NT2/D1 (cell line): ENCODE measurements around the gene EXOC3L1.

Experiments used
- DNase-seq: peaks from one replicate; pipeline ENCODE4 v3.0.0-alpha.2; 2011; ENCODE audit warnings: low read depth, low spot score
- H3K27me3 ChIP-seq: 2 replicates; pipeline ENCODE4 v1.6.0; 2011; ENCODE audit warnings: mild to moderate bottlenecking; ENCODE audit not compliant: insufficient read length, insufficient read depth
- H3K36me3 ChIP-seq: 2 replicates; pipeline ENCODE4 v1.6.1; 2011; ENCODE audit warnings: mild to moderate bottlenecking, low read length, mixed read lengths; ENCODE audit not compliant: insufficient read depth, insufficient read length
- H3K4me1 ChIP-seq: 2 replicates; pipeline ENCODE4 v1.5.1; 2011; ENCODE audit not compliant: insufficient read depth, insufficient read length
- H3K4me3 ChIP-seq: 2 replicates; pipeline ENCODE4 v1.5.1; 2011; ENCODE audit warnings: low read depth; ENCODE audit not compliant: insufficient read length
- H3K9ac ChIP-seq: 2 replicates; pipeline ENCODE4 v1.6.0; 2011; ENCODE audit warnings: low read depth; ENCODE audit not compliant: insufficient read length
- H3K9me3 ChIP-seq: 2 replicates; pipeline ENCODE4 v1.5.1; 2011; ENCODE audit warnings: mild to moderate bottlenecking, low read length; ENCODE audit not compliant: insufficient read depth
- SUZ12 ChIP-seq: IDR thresholded peaks from 2 replicates; pipeline ENCODE4 v1.6.1; 2011; ENCODE audit not compliant: insufficient read length, insufficient read depth; ENCODE audit errors: extremely low read depth
- YY1 ChIP-seq: IDR thresholded peaks from 2 replicates; pipeline ENCODE4 v1.6.1; 2011; ENCODE audit not compliant: insufficient read length, insufficient read depth
- ZNF274 ChIP-seq: IDR thresholded peaks from 2 replicates; pipeline ENCODE4 v1.6.1; 2011; ENCODE audit warnings: mild to moderate bottlenecking, low read depth, low read length

The EXOC3L1 gene

DNA sequence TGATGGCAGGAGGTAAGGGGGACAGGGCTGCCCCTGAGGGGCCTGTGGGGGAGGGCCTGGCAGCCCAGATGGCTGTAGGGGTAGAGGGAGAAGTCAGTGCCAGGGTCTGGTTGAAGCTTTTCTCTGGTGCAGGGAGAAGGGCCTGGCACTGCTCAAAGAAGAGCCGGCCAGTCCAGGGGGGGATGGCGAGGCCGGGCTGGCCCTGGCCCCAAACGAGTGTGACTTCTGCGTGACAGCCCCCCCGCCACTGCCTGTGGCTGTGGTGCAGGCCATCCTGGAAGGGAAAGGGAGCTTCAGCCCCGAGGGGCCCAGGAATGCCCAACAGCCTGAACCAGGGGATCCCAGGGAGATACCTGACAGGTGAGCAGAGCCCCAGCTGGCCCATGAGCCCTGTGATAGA lies 22.3 kb downstream of the EXOC3L1 start:
- Histone ChIP-seq H3K27me3 (peaks cover 82% of the 10 kb centered on the region), H3K9me3 (no peaks in the 10 kb centered on the region), H3K4me1 (peaks cover 12% of the 10 kb centered on the region), H3K9ac (no peak overlapping the region), H3K4me3 (no peak overlapping the region), H3K36me3 (no peaks in the 10 kb centered on the region)
- TF ChIP-seq YY1, result no peak
- TF ChIP-seq ZNF274, result no peak
- TF ChIP-seq SUZ12, result no peak
- no peak for DNase-seq

DNA sequence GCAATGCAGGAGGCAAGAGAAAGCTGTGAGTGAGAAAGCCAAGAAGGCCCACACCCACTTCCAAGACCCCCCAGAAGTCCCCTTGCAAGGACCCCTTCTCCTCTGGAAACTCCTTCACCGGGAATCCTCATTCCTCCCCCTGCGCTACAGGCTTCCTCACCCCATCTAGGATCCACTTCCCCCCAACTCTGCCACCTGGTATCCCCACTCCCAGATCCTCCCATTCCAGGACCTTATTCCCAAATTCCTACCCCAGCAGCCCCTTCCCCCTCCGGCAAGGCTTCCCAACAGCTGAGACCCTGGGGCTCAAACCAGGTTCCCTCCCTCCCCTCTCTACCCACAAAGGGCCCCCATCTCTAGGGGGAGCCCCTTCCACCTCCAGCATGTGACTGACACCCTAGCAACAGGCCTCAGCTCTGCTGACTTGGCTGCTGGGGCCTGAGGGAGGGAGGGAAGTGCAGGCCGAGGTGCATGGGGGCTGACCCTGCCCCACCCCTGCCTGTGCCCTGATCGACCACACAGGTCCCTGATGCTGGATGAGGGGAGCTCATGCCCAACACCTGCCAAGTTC lies 23.3 kb downstream of the EXOC3L1 start:
- H3K36me3 ChIP-seq, result no peaks in the 10 kb centered on the region
- H3K9me3 ChIP-seq, result no peaks in the 10 kb centered on the region
- peaks cover 12% of the 10 kb centered on the region for H3K4me1 ChIP-seq
- peaks cover 82% of the 10 kb centered on the region for H3K27me3 ChIP-seq
- no peak for TF ChIP-seq SUZ12
- H3K4me3 ChIP-seq, result no peak overlapping the region
- no peak overlapping the region for H3K9ac ChIP-seq
- DNase-seq, result no peak

DNA sequence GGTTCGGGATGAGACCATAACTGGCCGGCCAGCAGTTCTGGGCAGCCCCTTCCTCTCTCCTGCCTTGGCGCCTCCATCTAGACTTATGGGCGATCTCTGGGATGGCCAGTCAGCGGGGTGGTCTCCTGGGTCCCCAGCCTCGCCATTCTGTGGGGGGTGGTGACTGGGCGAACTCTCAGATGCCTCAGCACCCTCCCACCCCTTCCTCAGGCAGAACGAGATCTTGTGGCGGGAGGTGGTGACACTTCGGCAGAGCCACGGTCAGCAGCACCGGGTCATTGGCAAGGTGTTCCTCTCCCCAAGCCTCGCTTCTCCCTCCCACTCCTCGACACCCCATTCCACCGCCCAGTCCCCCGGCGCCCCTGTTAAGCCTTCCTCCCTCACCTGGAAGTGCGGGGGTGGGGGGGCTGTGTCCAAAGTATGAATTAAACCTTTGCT lies 23.8 kb downstream of the EXOC3L1 start:
- H3K9ac ChIP-seq, result no peak overlapping the region
- H3K36me3 ChIP-seq, result no peaks in the 10 kb centered on the region
- no peak overlapping the region for H3K4me3 ChIP-seq
- DNase-seq, result no peak
- TF ChIP-seq YY1 (no peak), SUZ12 (no peak)
- peaks cover 84% of the 10 kb centered on the region for H3K27me3 ChIP-seq
- H3K4me1 ChIP-seq, result peaks cover 14% of the 10 kb centered on the region
- no peaks in the 10 kb centered on the region for H3K9me3 ChIP-seq

DNA sequence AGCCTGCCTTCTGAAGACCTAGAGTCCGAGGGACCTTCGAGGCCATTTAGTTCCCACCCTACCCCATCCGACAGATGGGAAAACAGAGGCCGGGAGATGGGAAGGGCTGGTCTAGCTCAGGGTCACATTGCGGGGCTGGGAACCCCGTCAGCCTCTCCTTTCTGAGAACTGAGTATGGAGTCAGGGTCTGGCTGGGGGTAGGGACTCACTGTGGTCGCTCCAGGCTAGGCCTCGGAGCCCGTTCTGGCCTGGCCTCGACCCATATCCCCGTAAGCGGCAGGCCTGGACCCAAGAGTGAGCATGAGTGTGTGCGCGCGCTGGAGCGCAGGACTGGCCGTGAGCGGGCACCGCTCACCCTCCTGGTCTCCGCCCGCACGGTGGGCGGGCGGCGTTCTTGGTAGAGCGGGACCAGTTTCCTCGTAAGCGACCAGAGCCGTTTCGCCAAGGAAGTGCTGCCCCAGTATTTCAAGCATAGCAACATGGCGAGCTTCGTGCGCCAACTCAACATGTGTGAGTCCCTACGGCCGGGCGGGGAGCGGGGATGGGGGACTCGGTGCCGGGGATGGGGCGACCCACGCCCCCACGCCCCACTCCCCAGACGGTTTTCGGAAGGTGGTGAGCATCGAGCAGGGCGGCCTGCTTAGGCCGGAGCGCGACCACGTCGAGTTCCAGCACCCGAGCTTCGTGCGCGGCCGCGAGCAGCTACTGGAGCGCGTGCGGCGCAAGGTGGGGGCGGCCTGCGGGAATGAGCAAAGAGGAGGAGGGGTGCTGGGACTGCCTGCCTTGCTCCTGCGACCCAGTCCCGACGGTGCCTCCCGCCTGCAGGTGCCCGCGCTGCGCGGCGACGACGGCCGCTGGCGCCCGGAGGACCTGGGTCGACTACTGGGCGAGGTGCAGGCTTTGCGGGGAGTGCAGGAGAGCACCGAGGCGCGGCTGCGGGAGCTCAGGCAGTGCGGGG lies 24.5 kb downstream of the EXOC3L1 start:
- Histone ChIP-seq H3K4me3 (peak overlapping the region; percentile 3), H3K27me3 (peaks cover 90% of the 10 kb centered on the region), H3K9ac (peak overlapping the region; percentile 39), H3K36me3 (no peaks in the 10 kb centered on the region), H3K4me1 (peaks cover 14% of the 10 kb centered on the region), H3K9me3 (no peaks in the 10 kb centered on the region)
- DNase-seq, result no peak
- TF ChIP-seq YY1, result no peak
- TF ChIP-seq SUZ12, result no peak
- TF ChIP-seq ZNF274, result no peak

DNA sequence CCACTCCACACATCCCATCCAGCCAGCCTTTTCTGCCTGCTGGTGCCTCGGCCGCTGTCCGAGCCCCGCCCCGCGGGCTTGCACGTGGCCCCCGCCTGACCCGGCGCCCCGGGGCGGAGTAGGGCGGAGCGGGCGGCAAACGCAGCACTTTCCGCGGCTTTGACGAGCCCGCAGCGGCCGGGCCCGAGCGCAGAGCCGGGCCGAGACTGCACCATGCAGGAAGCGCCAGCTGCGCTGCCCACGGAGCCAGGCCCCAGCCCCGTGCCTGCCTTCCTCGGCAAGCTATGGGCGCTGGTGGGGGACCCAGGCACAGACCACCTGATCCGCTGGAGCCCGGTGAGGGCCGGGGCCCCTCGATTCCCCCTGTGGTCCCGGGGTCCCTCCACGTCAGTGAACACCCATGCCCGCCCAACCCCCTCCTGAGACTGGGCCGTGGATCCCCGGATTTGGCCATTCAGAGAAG lies 25.3 kb downstream of the EXOC3L1 start, which contains the start of gene HSF4:
Gene HSF4, plus strand, starts transcription at position 147 of the 463 bp plus-strand sequence. Its CDS starts 67 bp downstream, at position 214.
- H3K36me3 ChIP-seq, result no peaks in the 10 kb centered on the region
- TF ChIP-seq SUZ12 (no peak), YY1 (no peak), ZNF274 (no peak)
- no peaks in the 10 kb centered on the region for H3K9me3 ChIP-seq
- peaks cover 98% of the 10 kb centered on the region for H3K27me3 ChIP-seq
- peak within 1 kb of the TSS; percentile 76 for H3K9ac ChIP-seq
- H3K4me3 ChIP-seq, result peak within 1 kb of the TSS; percentile 47
- DNase-seq, result no peak
- peaks cover 14% of the 10 kb centered on the region for H3K4me1 ChIP-seq

DNA sequence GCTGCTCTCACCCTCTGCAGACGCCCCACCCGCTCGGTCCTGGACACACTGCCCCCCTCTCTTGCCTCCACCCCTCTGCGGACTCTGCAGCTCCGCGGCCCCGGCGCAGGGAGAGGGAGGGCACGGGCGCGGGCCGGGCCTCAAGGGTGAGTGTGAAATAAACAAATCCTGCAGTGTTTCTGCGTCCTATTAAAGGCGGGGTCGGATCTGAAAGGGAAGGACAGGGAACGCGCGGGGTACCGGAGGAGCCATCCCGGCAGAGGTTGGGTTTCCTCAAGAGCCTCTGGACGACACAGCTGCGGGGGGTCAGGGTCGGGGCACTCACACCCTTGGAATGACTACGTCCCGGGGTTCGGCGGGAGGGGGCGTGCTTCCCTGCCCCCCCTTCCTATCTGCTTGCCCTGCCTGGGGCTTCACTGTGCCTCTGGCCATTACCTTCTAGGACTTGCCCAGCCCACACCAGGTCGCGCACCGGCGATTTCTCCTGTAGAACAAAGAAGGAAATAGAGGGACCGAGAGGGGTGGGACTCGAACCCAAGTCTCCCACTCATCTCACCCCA lies 25.9 kb downstream of the EXOC3L1 start:
- Histone ChIP-seq H3K9ac (peak overlapping the region; percentile 76), H3K27me3 (peaks cover 98% of the 10 kb centered on the region), H3K4me3 (peak overlapping the region; percentile 47), H3K4me1 (peaks cover 14% of the 10 kb centered on the region), H3K9me3 (no peaks in the 10 kb centered on the region), H3K36me3 (no peaks in the 10 kb centered on the region)
- DNase-seq, result no peak
- TF ChIP-seq SUZ12 (peak; percentile 30), YY1 (no peak)
